Left ventricle myocardium inferior (tissue), 1 donor: ENCODE results near the gene RAB11A. TPM values are rescaled to one million over a fixed set of nuclear protein-coding genes. Genes with fewer than 3 reads are reported as not detected.
"Not testable (repeated sequence)": the region's sequence is repeated elsewhere in the genome, so short reads cannot be mapped to it uniquely, and the experiment has no call there.

Source experiments
- DNase-seq: peaks from one replicate; pipeline ENCODE4 v3.0.0-alpha.2; 2020
- H3K27ac ChIP-seq: fragments of 200-600 bp; replicated peaks from 2 replicates; pipeline ENCODE4 v1.8.0; 2021
- H3K27me3 ChIP-seq: fragments of 200-600 bp; 2 replicates; pipeline ENCODE4 v1.8.0; 2021; ENCODE audit warnings: low read depth
- H3K36me3 ChIP-seq: fragments of 200-600 bp; 2 replicates; pipeline ENCODE4 v1.8.0; 2021
- H3K4me1 ChIP-seq: fragments of 200-600 bp; 2 replicates; pipeline ENCODE4 v1.8.0; 2021
- H3K4me3 ChIP-seq: fragments of 200-600 bp; 2 replicates; pipeline ENCODE4 v1.8.0; 2021; ENCODE audit warnings: mild to moderate bottlenecking, moderate library complexity
- H3K9me3 ChIP-seq: fragments of 200-600 bp; replicated peaks from 2 replicates; pipeline ENCODE4 v1.8.0; 2021
- intact Hi-C: fragments of 100-400 bp; cut with micrococcal nuclease; formaldehyde crosslinking; loops from one replicate; pipeline ENCODE4 v1.11.0; 2022
- total RNA-seq: library from RNA; stranded (reverse); fragmentation: NEBNext Ultra II Directional; extraction: Animal tissue kit (Norgen Biotek cat#: 25700); gene quantifications from one replicate; pipeline ENCODE4 v1.2.1, GENCODE V29; 2021
- TF ChIP-seq, protein P1 (sequence below): fragments of 200-600 bp; IDR thresholded peaks from 2 replicates; pipeline ENCODE4 v1.8.0; 2021; ENCODE audit warnings: antibody characterized with exemption, mild to moderate bottlenecking, borderline replicate concordance
- donor health status: DM: no; HTN: yes; CAD: no; lungs with severe emphysema.

Gene RAB11A
- total RNA-seq, 1 donor from 2014 or later, result 146 TPM

- H3K27me3 ChIP-seq, result no peaks in the 10 kb centered on the region
- no peak overlapping the region for H3K4me3 ChIP-seq
- DNase-seq, result no peak
- TF ChIP-seq, protein P1, sequence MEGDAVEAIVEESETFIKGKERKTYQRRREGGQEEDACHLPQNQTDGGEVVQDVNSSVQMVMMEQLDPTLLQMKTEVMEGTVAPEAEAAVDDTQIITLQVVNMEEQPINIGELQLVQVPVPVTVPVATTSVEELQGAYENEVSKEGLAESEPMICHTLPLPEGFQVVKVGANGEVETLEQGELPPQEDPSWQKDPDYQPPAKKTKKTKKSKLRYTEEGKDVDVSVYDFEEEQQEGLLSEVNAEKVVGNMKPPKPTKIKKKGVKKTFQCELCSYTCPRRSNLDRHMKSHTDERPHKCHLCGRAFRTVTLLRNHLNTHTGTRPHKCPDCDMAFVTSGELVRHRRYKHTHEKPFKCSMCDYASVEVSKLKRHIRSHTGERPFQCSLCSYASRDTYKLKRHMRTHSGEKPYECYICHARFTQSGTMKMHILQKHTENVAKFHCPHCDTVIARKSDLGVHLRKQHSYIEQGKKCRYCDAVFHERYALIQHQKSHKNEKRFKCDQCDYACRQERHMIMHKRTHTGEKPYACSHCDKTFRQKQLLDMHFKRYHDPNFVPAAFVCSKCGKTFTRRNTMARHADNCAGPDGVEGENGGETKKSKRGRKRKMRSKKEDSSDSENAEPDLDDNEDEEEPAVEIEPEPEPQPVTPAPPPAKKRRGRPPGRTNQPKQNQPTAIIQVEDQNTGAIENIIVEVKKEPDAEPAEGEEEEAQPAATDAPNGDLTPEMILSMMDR, result no peak
- H3K36me3 ChIP-seq, result no peaks in the 10 kb centered on the region
- no peaks in the 10 kb centered on the region for H3K9me3 ChIP-seq
- no peaks in the 10 kb centered on the region for H3K4me1 ChIP-seq
- intact Hi-C loops, result no loop called here
- H3K27ac ChIP-seq, result no peak overlapping the region
Measured at GRCh38 chr15:65863106-65863505, 6.2 kb upstream of the RAB11A start.

DNA sequence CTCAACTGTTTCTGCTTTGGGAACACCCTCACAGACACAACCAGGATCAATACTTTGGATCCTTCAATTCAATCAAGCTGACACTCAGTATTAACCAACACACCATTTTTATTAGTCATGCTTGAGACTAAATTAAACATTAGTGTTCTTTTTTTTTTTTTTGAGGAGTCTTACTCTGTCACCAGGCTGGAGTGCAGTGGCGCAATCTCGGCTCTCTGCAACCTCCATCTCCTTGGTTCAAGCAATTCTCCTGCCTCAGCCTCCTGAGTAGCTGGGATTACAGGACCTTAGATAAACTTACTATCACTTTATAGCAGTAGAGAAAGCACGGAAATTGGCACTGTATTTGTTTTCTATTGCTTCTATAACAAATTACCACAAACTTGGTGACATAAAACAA is 2.0 kb upstream of the RAB11A start:
- Histone ChIP-seq H3K27me3 (no peaks in the 10 kb centered on the region), H3K9me3 (no peaks in the 10 kb centered on the region), H3K4me3 (no peak overlapping the region), H3K36me3 (no peaks in the 10 kb centered on the region), H3K4me1 (peaks cover 28% of the 10 kb centered on the region), H3K27ac (no peak overlapping the region)
- no peak for DNase-seq
- intact Hi-C loops, result no loop called here
- TF ChIP-seq, protein P1, result no peak

DNA sequence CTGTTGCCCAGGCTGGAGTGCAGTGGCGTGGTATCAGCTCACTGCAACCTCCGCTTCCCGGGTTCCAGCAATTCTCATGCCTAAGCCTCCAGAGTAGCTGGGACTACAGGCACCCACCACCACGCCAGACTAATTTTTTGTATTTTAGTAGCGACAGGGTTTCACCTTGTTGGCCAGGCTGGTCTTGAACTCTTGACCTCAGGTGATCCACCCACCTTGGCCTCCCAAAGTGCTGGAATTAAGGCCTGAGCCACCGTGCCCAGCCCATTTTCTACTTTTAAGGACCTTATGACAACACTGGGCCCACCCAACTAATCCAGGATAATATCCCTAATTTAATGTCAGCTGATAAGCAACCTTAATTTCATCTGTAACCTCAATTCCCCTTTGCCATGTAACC is 1.4 kb upstream of the RAB11A start:
- H3K27ac ChIP-seq, H3K36me3 ChIP-seq, H3K9me3 ChIP-seq, H3K4me3 ChIP-seq, DNase-seq, intact Hi-C loops, H3K27me3 ChIP-seq: not testable (repeated sequence)
- H3K4me1 ChIP-seq, result peaks cover 35% of the 10 kb centered on the region

DNA sequence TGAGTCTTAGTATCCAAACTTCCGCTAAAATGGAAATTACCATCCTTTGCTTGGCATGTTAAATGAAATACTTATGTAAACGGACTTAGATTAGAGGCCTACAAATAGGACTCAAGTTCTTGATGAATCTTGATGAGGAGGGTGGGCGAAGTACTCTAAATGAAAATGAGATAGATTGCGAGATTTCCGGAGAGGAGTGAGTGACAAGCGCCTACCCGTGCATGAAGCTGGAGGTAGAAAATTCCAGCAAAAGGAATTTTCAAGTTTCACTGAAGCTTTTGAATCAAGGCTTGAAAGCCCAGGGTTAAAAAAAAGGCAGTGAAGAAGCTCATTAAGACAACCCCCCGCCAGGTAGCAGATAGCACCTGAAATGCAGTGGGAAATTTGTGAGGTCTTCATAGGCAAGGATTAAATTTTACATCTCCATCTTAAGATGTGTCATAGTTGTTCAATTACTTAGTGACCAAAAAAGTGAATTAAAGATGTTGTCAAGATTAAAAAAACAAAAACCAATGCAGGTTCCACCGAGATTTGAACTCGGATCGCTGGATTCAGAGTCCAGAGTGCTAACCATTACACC is 655 bp upstream of the RAB11A start:
- Histone ChIP-seq H3K4me3 (peak overlapping the region; percentile 96), H3K9me3 (no peaks in the 10 kb centered on the region), H3K27me3 (no peaks in the 10 kb centered on the region), H3K4me1 (peaks cover 42% of the 10 kb centered on the region), H3K27ac (peak overlapping the region; percentile 98), H3K36me3 (no peaks in the 10 kb centered on the region)
- TF ChIP-seq, protein P1, result no peak
- intact Hi-C loops, result no loop called here
- no peak for DNase-seq

DNA sequence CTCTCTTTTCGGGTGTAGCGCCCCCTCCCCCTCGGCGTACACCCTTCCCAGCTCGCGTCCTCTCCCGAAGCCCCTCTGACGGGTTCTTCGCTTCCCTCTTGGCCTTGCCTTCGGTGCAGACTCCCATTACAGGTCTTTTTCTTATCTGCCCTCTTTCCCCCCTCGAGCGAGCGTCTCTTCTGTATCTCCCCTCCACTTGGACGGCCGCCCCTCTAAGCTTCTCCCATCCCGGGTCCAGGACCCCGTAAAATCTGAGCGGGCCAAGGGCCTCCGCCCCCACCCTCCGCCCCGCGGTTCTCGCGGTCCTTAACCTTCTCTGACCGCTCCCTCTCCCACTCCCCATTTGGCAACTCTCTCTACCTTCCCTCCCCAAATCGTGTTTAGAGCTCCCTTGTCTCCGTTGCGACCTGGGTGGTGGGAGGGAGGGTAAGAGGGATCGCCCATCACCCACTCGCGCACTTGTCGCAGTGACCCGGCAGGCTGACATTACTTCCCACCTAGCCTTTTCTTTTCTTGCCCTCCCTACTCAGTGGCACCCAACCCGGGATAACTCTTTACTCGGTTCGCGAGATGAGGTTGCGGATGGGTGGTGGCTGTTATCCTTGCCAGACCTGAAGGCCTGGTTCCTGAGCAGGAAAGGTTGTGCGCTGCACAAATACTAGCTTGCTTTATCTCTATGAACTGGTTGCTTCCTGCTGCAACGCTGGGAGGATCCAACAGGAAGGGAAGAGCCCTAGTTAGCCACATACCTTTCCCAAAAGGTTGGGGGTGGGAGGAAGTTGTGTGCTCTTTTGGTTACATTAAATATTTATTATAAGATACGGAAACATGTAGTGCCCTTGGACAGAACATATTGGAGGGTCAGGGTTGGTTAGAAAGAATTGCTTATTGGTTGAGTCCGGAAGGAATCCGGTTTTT is 922 bp downstream of the RAB11A start:
- H3K27me3 ChIP-seq, result no peaks in the 10 kb centered on the region
- DNase-seq, result peak; percentile 31
- H3K36me3 ChIP-seq, result peaks cover 11% of the 10 kb centered on the region
- H3K4me3 ChIP-seq, result peak overlapping the region; percentile 96
- TF ChIP-seq, protein P1, result no peak
- peak overlapping the region; percentile 98 for H3K27ac ChIP-seq
- peaks cover 57% of the 10 kb centered on the region for H3K4me1 ChIP-seq
- no peaks in the 10 kb centered on the region for H3K9me3 ChIP-seq
- intact Hi-C loops, result no loop called here
